ENCODE measurements around the gene SMPD3. TPM values are rescaled to one million over a fixed set of nuclear protein-coding genes. Genes with fewer than 3 reads are reported as not detected.

The SMPD3 gene
- total and polyA plus RNA-seq, 3 donors from 2014 or later = 13.3 to 23.4 (median 20.6) TPM

DNA sequence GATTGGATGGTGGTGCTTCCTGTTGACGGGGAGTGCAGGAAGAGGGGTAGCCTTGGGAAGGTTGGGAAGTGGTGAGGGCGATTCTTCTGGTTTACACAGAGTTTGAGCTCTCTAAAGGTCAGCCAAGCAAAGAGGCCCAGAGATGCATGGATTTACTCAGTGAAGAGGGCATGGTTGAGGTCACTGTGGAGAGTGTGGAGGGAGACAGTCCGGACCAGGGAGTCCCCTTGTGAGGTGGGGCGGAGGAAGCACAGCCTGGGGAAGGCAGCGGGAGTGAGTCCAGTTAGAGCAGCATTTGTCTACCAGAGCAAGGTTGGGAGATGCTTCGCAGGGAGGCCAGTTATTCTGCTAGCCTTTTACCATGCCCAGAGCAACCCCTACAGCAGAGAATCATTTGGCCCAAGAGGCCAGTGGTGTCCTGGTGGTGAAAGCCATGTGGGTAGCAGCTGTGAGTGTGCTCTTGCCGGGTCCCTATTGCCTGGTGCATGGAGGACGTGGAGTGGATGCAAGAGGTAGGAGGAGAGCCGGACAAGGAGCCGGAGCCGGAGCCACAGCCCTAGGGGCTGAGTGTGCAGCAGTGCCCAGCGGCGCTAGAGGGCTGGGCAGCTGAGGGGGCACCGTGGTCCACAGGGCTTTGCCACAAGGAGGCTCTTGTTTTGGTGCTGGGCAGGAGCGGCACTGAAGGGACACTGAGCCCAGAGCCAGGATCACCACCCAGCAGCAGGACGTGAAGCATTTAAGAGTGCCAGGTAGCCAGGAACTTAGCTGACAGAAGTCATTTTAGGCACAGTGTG lies 109.8 kb downstream of the SMPD3 start:
- Histone ChIP-seq H3K4me1 (no peaks in the 10 kb centered on the region), H3K9me3 (no peaks in the 10 kb centered on the region), H3K27ac (no peak overlapping the region), H3K36me3 (ENCODE audit: low read depth, missing control alignments) (no peaks in the 10 kb centered on the region), H3K4me3 (no peak overlapping the region), H3K27me3 (no peaks in the 10 kb centered on the region)
- 89 to 90% methylated on average over 16 of the region's 16 CpGs for WGBS, 2 donors
- no peak for DNase-seq
- intact Hi-C loops (cut with DNase I; ENCODE audit: low total_unique reads) = no loop called here
- TF ChIP-seq POLR2A (IDR thresholded peaks at IDR 0.05) = no peak
- TF ChIP-seq, protein P1, sequence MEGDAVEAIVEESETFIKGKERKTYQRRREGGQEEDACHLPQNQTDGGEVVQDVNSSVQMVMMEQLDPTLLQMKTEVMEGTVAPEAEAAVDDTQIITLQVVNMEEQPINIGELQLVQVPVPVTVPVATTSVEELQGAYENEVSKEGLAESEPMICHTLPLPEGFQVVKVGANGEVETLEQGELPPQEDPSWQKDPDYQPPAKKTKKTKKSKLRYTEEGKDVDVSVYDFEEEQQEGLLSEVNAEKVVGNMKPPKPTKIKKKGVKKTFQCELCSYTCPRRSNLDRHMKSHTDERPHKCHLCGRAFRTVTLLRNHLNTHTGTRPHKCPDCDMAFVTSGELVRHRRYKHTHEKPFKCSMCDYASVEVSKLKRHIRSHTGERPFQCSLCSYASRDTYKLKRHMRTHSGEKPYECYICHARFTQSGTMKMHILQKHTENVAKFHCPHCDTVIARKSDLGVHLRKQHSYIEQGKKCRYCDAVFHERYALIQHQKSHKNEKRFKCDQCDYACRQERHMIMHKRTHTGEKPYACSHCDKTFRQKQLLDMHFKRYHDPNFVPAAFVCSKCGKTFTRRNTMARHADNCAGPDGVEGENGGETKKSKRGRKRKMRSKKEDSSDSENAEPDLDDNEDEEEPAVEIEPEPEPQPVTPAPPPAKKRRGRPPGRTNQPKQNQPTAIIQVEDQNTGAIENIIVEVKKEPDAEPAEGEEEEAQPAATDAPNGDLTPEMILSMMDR (IDR thresholded peaks at IDR 0.05) = no peak

GRCh38 chr16:68335175-68335574 lies 113.1 kb downstream of the SMPD3 start:
- H3K9me3 ChIP-seq = no peaks in the 10 kb centered on the region
- 91 to 97% methylated on average over 5 of the region's 5 CpGs for WGBS, 2 donors

DNA sequence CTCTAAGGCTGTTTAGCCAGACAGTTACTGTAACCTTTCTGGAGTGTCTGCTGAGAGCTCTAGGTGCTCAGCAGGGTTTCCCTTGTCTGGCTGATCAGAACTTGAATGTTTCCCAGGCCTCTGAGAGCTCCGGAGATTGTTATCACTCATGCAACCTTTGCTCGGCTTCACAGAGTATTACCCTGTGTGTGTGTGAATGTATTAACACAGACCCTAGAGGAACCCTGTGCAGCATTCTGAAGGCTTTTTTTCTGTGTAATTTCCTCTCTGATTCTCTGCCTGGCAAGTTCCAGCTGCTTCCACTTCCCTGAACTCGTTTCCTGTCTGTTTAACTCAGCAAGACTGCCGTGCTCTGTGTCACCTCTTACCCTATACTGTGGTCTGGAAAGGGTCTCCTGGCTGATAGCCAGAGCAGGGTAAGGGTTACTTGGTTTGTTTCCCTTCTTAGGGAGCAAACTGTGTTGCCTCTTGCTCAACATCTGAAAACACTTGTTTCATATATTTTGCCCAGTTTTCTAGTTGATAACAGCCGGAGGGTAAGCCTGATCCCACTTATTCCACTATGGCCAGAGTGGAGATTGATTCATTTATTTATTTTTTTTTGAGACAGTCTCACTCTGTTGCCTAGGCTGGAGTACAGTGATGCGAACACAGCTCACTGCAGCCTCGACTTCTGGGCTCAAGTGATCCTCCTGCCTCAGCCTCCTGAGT lies 115.7 kb downstream of the SMPD3 start:
- 75 to 77% methylated on average over 7 of the region's 7 CpGs for WGBS, 2 donors
- Histone ChIP-seq H3K27ac (no peak overlapping the region), H3K4me3 (no peak overlapping the region), H3K27me3 (no peaks in the 10 kb centered on the region), H3K36me3 (ENCODE audit: low read depth, missing control alignments) (no peaks in the 10 kb centered on the region), H3K4me1 (no peaks in the 10 kb centered on the region), H3K9me3 (no peaks in the 10 kb centered on the region)
- TF ChIP-seq, protein P1 (IDR thresholded peaks at IDR 0.05) = no peak
- no peak for TF ChIP-seq POLR2A (IDR thresholded peaks at IDR 0.05)
- intact Hi-C loops (cut with DNase I; ENCODE audit: low total_unique reads) = no loop called here
- DNase-seq = no peak

More at GRCh38 chr16:68335175-68335574, 113.1 kb downstream of the SMPD3 start:
- TF ChIP-seq, protein P1 (IDR thresholded peaks at IDR 0.05) = no peak
- no peak for TF ChIP-seq POLR2A (IDR thresholded peaks at IDR 0.05)
- Histone ChIP-seq H3K4me3 (no peak overlapping the region), H3K4me1 (no peaks in the 10 kb centered on the region), H3K27ac (no peak overlapping the region), H3K27me3 (no peaks in the 10 kb centered on the region), H3K36me3 (ENCODE audit: low read depth, missing control alignments) (no peaks in the 10 kb centered on the region)
- DNase-seq = no peak
- intact Hi-C loops (cut with DNase I; ENCODE audit: low total_unique reads) = no loop called here

DNA sequence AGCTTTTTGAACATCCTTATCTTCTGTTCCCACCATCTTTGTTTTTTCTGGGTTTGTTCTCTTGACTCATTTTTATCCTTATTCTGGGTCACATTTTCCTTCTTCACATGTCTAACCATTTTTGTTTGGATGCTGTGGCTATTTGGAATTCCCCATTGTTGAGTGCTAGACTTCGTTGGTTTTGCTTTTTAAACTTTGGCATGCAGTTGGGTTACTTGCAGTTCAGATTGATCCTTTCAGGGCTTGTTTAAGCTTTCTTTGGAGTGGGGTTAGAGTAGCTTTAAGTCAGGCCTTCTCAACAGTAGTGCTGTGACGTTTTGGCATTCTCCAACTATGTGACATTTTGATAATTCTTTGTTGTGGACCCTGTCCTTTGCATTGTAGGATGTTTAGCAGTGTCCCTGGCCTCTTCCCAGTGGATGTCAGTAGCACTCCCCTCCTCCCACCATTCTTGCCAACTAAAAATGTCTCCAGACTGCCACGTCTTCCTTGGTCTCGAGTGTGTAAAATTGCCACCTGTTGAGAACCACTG lies 116.4 kb downstream of the SMPD3 start:
- no peaks in the 10 kb centered on the region for H3K36me3 ChIP-seq (ENCODE audit: low read depth, missing control alignments)
- intact Hi-C loops (cut with DNase I; ENCODE audit: low total_unique reads) = no loop called here

More for the DNA sequence above, 116.4 kb downstream of the SMPD3 start:
- no peak overlapping the region for H3K4me3 ChIP-seq
- no peaks in the 10 kb centered on the region for H3K27me3 ChIP-seq
- TF ChIP-seq, protein P1 (IDR thresholded peaks at IDR 0.05) = no peak
- no peak for TF ChIP-seq POLR2A (IDR thresholded peaks at IDR 0.05)
- no peak for DNase-seq
- H3K27ac ChIP-seq = no peak overlapping the region
- H3K4me1 ChIP-seq = no peaks in the 10 kb centered on the region
- 48 to 64% methylated on average over 4 of the region's 4 CpGs for WGBS, 2 donors
- H3K9me3 ChIP-seq = no peaks in the 10 kb centered on the region
